ENCODE data around the gene HIF1AN.

The HIF1AN gene

GRCh38 chr10:100535715-100536353 is at the start of gene HIF1AN:
HIF1AN (plus strand) TSS chr10:100535943; CDS start chr10:100535959, 16 bp downstream.
- peak; percentile 96 for DNase-seq (ENCODE audit: low spot score)

GRCh38 chr10:100487529-100487928 is 48.2 kb upstream of the HIF1AN start:
- no peak for DNase-seq (ENCODE audit: low spot score)

GRCh38 chr10:100489396-100489795 is 46.3 kb upstream of the HIF1AN start:
- no peak for DNase-seq (ENCODE audit: low spot score)

- no peak for DNase-seq (ENCODE audit: low spot score)
Measured at GRCh38 chr10:100490531-100490930, 45.2 kb upstream of the HIF1AN start.

- no peak for DNase-seq (ENCODE audit: low spot score)
Measured at GRCh38 chr10:100496567-100496966, 39.2 kb upstream of the HIF1AN start.

GRCh38 chr10:100498059-100498458 is 37.7 kb upstream of the HIF1AN start:
- DNase-seq (ENCODE audit: low spot score): no peak

GRCh38 chr10:100501423-100501822 is 34.3 kb upstream of the HIF1AN start:
- no peak for DNase-seq (ENCODE audit: low spot score)

- no peak for DNase-seq (ENCODE audit: low spot score)
Measured at GRCh38 chr10:100502926-100503494, 32.7 kb upstream of the HIF1AN start.

- no peak for DNase-seq (ENCODE audit: low spot score)
Measured at GRCh38 chr10:100504096-100504495, 31.6 kb upstream of the HIF1AN start.

GRCh38 chr10:100505164-100505563 is 30.6 kb upstream of the HIF1AN start:
- no peak for DNase-seq (ENCODE audit: low spot score)

GRCh38 chr10:100506596-100507356 is 29.0 kb upstream of the HIF1AN start:
- DNase-seq (ENCODE audit: low spot score): no peak

- no peak for DNase-seq (ENCODE audit: low spot score)
Measured at GRCh38 chr10:100507357-100507732, 28.4 kb upstream of the HIF1AN start.

GRCh38 chr10:100508266-100508665 is 27.5 kb upstream of the HIF1AN start:
- DNase-seq (ENCODE audit: low spot score): no peak

GRCh38 chr10:100508691-100509150 is 27.0 kb upstream of the HIF1AN start:
- DNase-seq (ENCODE audit: low spot score): no peak

GRCh38 chr10:100509241-100509840 is 26.4 kb upstream of the HIF1AN start:
- DNase-seq (ENCODE audit: low spot score): no peak

- no peak for DNase-seq (ENCODE audit: low spot score)
Measured at GRCh38 chr10:100510533-100511308, 25.0 kb upstream of the HIF1AN start.

GRCh38 chr10:100515612-100516011 is 20.1 kb upstream of the HIF1AN start:
- DNase-seq (ENCODE audit: low spot score): no peak

GRCh38 chr10:100516847-100517246 is 18.9 kb upstream of the HIF1AN start:
- DNase-seq (ENCODE audit: low spot score): no peak

GRCh38 chr10:100518761-100519241 is 16.9 kb upstream of the HIF1AN start:
- peak; percentile 63 for DNase-seq (ENCODE audit: low spot score)

GRCh38 chr10:100519311-100520051 is 16.3 kb upstream of the HIF1AN start, which contains the start of gene SEC31B:
SEC31B (minus strand) TSS chr10:100519861; CDS start chr10:100516952, 2,909 bp downstream.
- no peak for DNase-seq (ENCODE audit: low spot score)

- DNase-seq (ENCODE audit: low spot score): no peak
Measured at GRCh38 chr10:100520811-100521210, 14.9 kb upstream of the HIF1AN start.
